ENCODE results near the gene MARK2. TPM values are rescaled to one million over a fixed set of nuclear protein-coding genes. Genes with fewer than 3 reads are reported as not detected.
A peak's percentile ranks its signal among the peaks of the same experiment; 100 is the strongest.

The MARK2 gene
- total RNA-seq, 1 experiment from 2014 or later = 16.4 TPM

GRCh38 chr11:63829823-63830489, 9.0 kb upstream of the MARK2 start:
- peak; percentile 65 for DNase-seq (ENCODE audit: low read depth)

GRCh38 chr11:63831326-63831725, 7.6 kb upstream of the MARK2 start:
- DNase-seq (ENCODE audit: low read depth) = no peak

GRCh38 chr11:63832336-63832735, 6.6 kb upstream of the MARK2 start:
- no peak for DNase-seq (ENCODE audit: low read depth)

- DNase-seq (ENCODE audit: low read depth) = no peak
Observed at GRCh38 chr11:63833048-63833447, 5.9 kb upstream of the MARK2 start.

- DNase-seq (ENCODE audit: low read depth) = no peak
Observed at GRCh38 chr11:63834535-63835157, 4.3 kb upstream of the MARK2 start.

- no peak for DNase-seq (ENCODE audit: low read depth)
Observed at GRCh38 chr11:63835158-63835545, 3.8 kb upstream of the MARK2 start.

- DNase-seq (ENCODE audit: low read depth) = peak; percentile 69
Observed at GRCh38 chr11:63837027-63837688, 1.8 kb upstream of the MARK2 start.

GRCh38 chr11:63837739-63838138, 1.2 kb upstream of the MARK2 start:
- no peak for DNase-seq (ENCODE audit: low read depth)

- DNase-seq (ENCODE audit: low read depth) = no peak
Observed at GRCh38 chr11:63838150-63838677, 696 bp upstream of the MARK2 start.

- DNase-seq (ENCODE audit: low read depth) = no peak
Observed at GRCh38 chr11:63839508-63840355, 822 bp downstream of the MARK2 start.

- no peak for DNase-seq (ENCODE audit: low read depth)
Observed at GRCh38 chr11:63840356-63841060, 1.6 kb downstream of the MARK2 start.

GRCh38 chr11:63841554-63841953, 2.6 kb downstream of the MARK2 start:
- DNase-seq (ENCODE audit: low read depth) = peak; percentile 48

- no peak for DNase-seq (ENCODE audit: low read depth)
Observed at GRCh38 chr11:63843041-63843440, 4.1 kb downstream of the MARK2 start.

- DNase-seq (ENCODE audit: low read depth) = no peak
Observed at GRCh38 chr11:63844836-63845235, 5.9 kb downstream of the MARK2 start.

- DNase-seq (ENCODE audit: low read depth) = peak; percentile 58
Observed at GRCh38 chr11:63845303-63845702, 6.4 kb downstream of the MARK2 start.

- no peak for DNase-seq (ENCODE audit: low read depth)
Observed at GRCh38 chr11:63845911-63846310, 7.0 kb downstream of the MARK2 start.

- DNase-seq (ENCODE audit: low read depth) = no peak
Observed at GRCh38 chr11:63846897-63847296, 8.0 kb downstream of the MARK2 start.

- no peak for DNase-seq (ENCODE audit: low read depth)
Observed at GRCh38 chr11:63847363-63847762, 8.5 kb downstream of the MARK2 start.

- DNase-seq (ENCODE audit: low read depth) = no peak
Observed at GRCh38 chr11:63849691-63850090, 10.8 kb downstream of the MARK2 start.

- no peak for DNase-seq (ENCODE audit: low read depth)
Observed at GRCh38 chr11:63850920-63851319, 12.0 kb downstream of the MARK2 start.

- no peak for DNase-seq (ENCODE audit: low read depth)
Observed at GRCh38 chr11:63851364-63851763, 12.5 kb downstream of the MARK2 start.
